H9 (cell line): ENCODE data around the gene KCNAB1. TPM values are rescaled to one million over a fixed set of nuclear protein-coding genes. Genes with fewer than 3 reads are reported as not detected.

ENCODE experiments used
- DNase-seq: peaks from one replicate; pipeline ENCODE4 v3.0.0-alpha.2; 2017
- H2AFZ ChIP-seq: one replicate; pipeline ENCODE4 v1.6.1; 2013; ENCODE audit warnings: mild to moderate bottlenecking, low read length, control low read depth, moderate library complexity
- H2AK5ac ChIP-seq: 2 replicates; pipeline ENCODE4 v1.6.1; 2013; ENCODE audit warnings: low read length, control low read depth, mixed read lengths; ENCODE audit not compliant: insufficient read length
- H2BK120ac ChIP-seq: one replicate; pipeline ENCODE4 v1.6.1; 2013; ENCODE audit warnings: low read depth, mild to moderate bottlenecking, low read length, control low read depth, inconsistent platforms; ENCODE audit not compliant: poor library complexity, severe bottlenecking
- H2BK12ac ChIP-seq: 2 replicates; pipeline ENCODE4 v1.6.1; 2013; ENCODE audit warnings: low read length, control low read depth, mixed read lengths, low read depth; ENCODE audit not compliant: insufficient read length
- H2BK15ac ChIP-seq: 2 replicates; pipeline ENCODE4 v1.6.1; 2013; ENCODE audit warnings: low read depth, low read length, control low read depth
- H2BK20ac ChIP-seq: one replicate; pipeline ENCODE4 v1.6.1; 2013; ENCODE audit warnings: low read depth, mild to moderate bottlenecking, low read length, control low read depth, inconsistent platforms; ENCODE audit not compliant: poor library complexity, severe bottlenecking
- H2BK5ac ChIP-seq: 2 replicates; pipeline ENCODE4 v1.6.1; 2013; ENCODE audit warnings: low read length, control low read depth, mixed read lengths; ENCODE audit not compliant: insufficient read length
- H3K14ac ChIP-seq: 2 replicates; pipeline ENCODE4 v1.6.1; 2013; ENCODE audit warnings: low read length, control low read depth; ENCODE audit not compliant: insufficient read depth
- H3K18ac ChIP-seq: 2 replicates; pipeline ENCODE4 v1.6.1; 2013; ENCODE audit warnings: low read depth, mild to moderate bottlenecking, mixed read lengths, low read length, control low read depth; ENCODE audit not compliant: insufficient read length
- H3K23ac ChIP-seq: 2 replicates; pipeline ENCODE4 v1.6.1; 2013; ENCODE audit warnings: low read length, control low read depth, mixed read lengths, low read depth; ENCODE audit not compliant: insufficient read length
- H3K23me2 ChIP-seq: 2 replicates; pipeline ENCODE4 v1.6.1; 2013; ENCODE audit warnings: low read depth, mild to moderate bottlenecking, mixed read lengths, low read length, control low read depth; ENCODE audit not compliant: insufficient read length, poor library complexity, severe bottlenecking
- H3K27ac ChIP-seq: 2 replicates; pipeline ENCODE4 v1.5.1; 2013; ENCODE audit warnings: low read length, control low read depth, mixed read lengths, low read depth; ENCODE audit not compliant: insufficient read length
- H3K27me3 ChIP-seq: 2 replicates; pipeline ENCODE4 v1.6.1; 2013; ENCODE audit warnings: low read length, control low read depth, inconsistent platforms; ENCODE audit not compliant: insufficient read depth
- H3K4ac ChIP-seq: 2 replicates; pipeline ENCODE4 v1.6.1; 2013; ENCODE audit warnings: low read depth, mild to moderate bottlenecking, control low read depth, inconsistent platforms, low read length, moderate library complexity
- H3K4me1 ChIP-seq: 2 replicates; pipeline ENCODE4 v1.6.1; 2013; ENCODE audit warnings: low read length, control low read depth, inconsistent platforms; ENCODE audit not compliant: insufficient read depth
- H3K4me2 ChIP-seq: 2 replicates; pipeline ENCODE4 v1.6.1; 2013; ENCODE audit warnings: low read length, control low read depth, mixed read lengths; ENCODE audit not compliant: insufficient read length, insufficient read depth
- H3K56ac ChIP-seq: 2 replicates; pipeline ENCODE4 v1.6.1; 2013; ENCODE audit warnings: low read depth, mild to moderate bottlenecking, mixed read lengths, low read length, control low read depth; ENCODE audit not compliant: insufficient read length
- H3K79me1 ChIP-seq: 2 replicates; pipeline ENCODE4 v1.6.1; 2013; ENCODE audit warnings: low read depth, mild to moderate bottlenecking, moderate library complexity, low read length, control low read depth, inconsistent platforms; ENCODE audit not compliant: insufficient read depth, poor library complexity, severe bottlenecking
- H3K79me2 ChIP-seq: 2 replicates; pipeline ENCODE4 v1.6.1; 2013; ENCODE audit warnings: low read length, control low read depth, inconsistent platforms; ENCODE audit not compliant: insufficient read depth
- H3K9ac ChIP-seq: 2 replicates; pipeline ENCODE4 v1.6.1; 2013; ENCODE audit warnings: low read length, control low read depth, mixed read lengths; ENCODE audit not compliant: insufficient read length; ENCODE audit errors: extremely low read depth
- H3K9me3 ChIP-seq: one replicate; pipeline ENCODE4 v1.6.1; 2013; ENCODE audit warnings: low read depth, low read length, inconsistent platforms; ENCODE audit not compliant: control insufficient read depth
- H3T11ph ChIP-seq: one replicate; pipeline ENCODE4 v1.6.1; 2013; ENCODE audit warnings: mild to moderate bottlenecking, low read length, control low read depth, inconsistent platforms
- H4K20me1 ChIP-seq: one replicate; pipeline ENCODE4 v1.6.1; 2013; ENCODE audit not compliant: control insufficient read depth, insufficient read length, insufficient read depth
- H4K5ac ChIP-seq: 2 replicates; pipeline ENCODE4 v1.6.1; 2013; ENCODE audit warnings: low read depth, mild to moderate bottlenecking, mixed read lengths, low read length, control low read depth; ENCODE audit not compliant: insufficient read length
- H4K8ac ChIP-seq: replicated peaks from 2 replicates; pipeline ENCODE4 v1.6.1; 2013; ENCODE audit warnings: low read length, control low read depth, mixed read lengths, low read depth; ENCODE audit not compliant: insufficient read length
- H4K91ac ChIP-seq: 2 replicates; pipeline ENCODE4 v1.6.1; 2013; ENCODE audit warnings: low read depth, mild to moderate bottlenecking, moderate library complexity, mixed read lengths, low read length, control low read depth; ENCODE audit not compliant: insufficient read length
- H3K27ac Mint-ChIP-seq, 3 experiments: 2 replicates in 2 of 3; 3 replicates in 1 of 3; pipeline ENCODE4 v1.8.0; 2020 to 2021; ENCODE audit warnings: mixed read lengths in 3 of 3, mild to moderate bottlenecking in 1 of 3, moderate library complexity in 1 of 3
- H3K27me3 Mint-ChIP-seq: 2 replicates; pipeline ENCODE4 v1.8.0; 2021; ENCODE audit warnings: low read depth, mild to moderate bottlenecking, moderate library complexity, mixed read lengths
- H3K36me3 Mint-ChIP-seq, 3 experiments: 2 replicates in 2 of 3; 3 replicates in 1 of 3; pipeline ENCODE4 v1.8.0; 2020 to 2021; ENCODE audit warnings: low read depth in 3 of 3, mixed read lengths in 3 of 3; ENCODE audit not compliant: insufficient read depth in 1 of 3
- H3K4me1 Mint-ChIP-seq, 2 experiments: 2 replicates each; pipeline ENCODE4 v1.8.0; 2020; ENCODE audit warnings: mixed read lengths in 2 of 2
- H3K4me3 Mint-ChIP-seq, 2 experiments: 2 replicates in 1 of 2; 3 replicates in 1 of 2; pipeline ENCODE4 v1.8.0; 2020 to 2021; ENCODE audit warnings: mild to moderate bottlenecking in 2 of 2, mixed read lengths in 2 of 2, moderate library complexity in 1 of 2
- H3K9me3 Mint-ChIP-seq, 2 experiments: 2 replicates in 1 of 2; 3 replicates in 1 of 2; pipeline ENCODE4 v1.8.0; 2020; ENCODE audit warnings: mild to moderate bottlenecking in 2 of 2, mixed read lengths in 2 of 2, moderate library complexity in 1 of 2
- WGBS: extraction: QIAGEN DNeasy Blood & Tissue Kit; methylation state at CpG from one replicate; pipeline ENCODE4 v1.1.7; 2013; ENCODE audit warnings: missing lambda C conversion rate, low lambda C conversion rate, mixed read lengths; ENCODE audit not compliant: insufficient read length; ENCODE audit errors: extremely low coverage; 5-methylcytosine and 5-hydroxymethylcytosine counted together
- total RNA-seq: library from RNA; stranded (reverse); gene quantifications from 2 replicates; pipeline ENCODE4 v1.2.1, GENCODE V29; 2021
- TF ChIP-seq, protein P1 (sequence below): fragments of 200-600 bp; sonication (generic); conservative IDR thresholded peaks from 3 replicates; pipeline ENCODE4 v1.8.0; 2021; ENCODE audit warnings: antibody characterized with exemption, mild to moderate bottlenecking

Gene KCNAB1
- total RNA-seq, 1 experiment from 2014 or later, result 3.7 TPM

DNA sequence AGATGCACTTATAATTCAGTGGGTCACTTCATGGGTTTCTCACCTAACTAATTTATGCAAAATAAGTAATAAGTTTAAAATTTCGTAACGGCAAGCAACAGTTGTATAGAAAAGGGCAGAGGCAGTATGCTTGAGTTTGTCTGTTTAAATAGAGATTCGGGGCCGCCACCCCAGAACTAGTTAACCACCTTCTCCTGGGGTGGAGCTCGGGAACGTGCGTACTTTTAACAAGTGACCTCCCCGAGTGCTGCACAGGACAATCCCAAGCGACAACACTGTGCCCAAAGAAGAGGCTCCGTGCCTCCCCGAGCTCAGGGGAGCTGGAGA, 434.1 kb downstream of the KCNAB1 start:
- Histone ChIP-seq H3K9me3 (no peaks in the 10 kb centered on the region), H2AFZ (no peak overlapping the region), H3K23ac (no peak overlapping the region), H2BK5ac (peak overlapping the region; percentile 82), H2BK12ac (no peak overlapping the region), H3K4me2 (peak overlapping the region; percentile 99), H3K9ac (peak overlapping the region; percentile 100), H3K79me1 (no peaks in the 10 kb centered on the region), H3K27ac (peak overlapping the region; percentile 0), H2BK15ac (no peak overlapping the region), H3K79me2 (peaks cover 26% of the 10 kb centered on the region; the same call in 1 of the 2 replicates), H4K8ac (no peak overlapping the region), H3K56ac (peak overlapping the region; percentile 47), H3K4me1 (no peaks in the 10 kb centered on the region), H3K27me3 (no peaks in the 10 kb centered on the region), H3T11ph (no peak overlapping the region), H3K18ac (peak overlapping the region; percentile 93), H2BK20ac (no peak overlapping the region), H2BK120ac (no peak overlapping the region), H4K5ac (peak overlapping the region; percentile 79), H4K20me1 (no peaks in the 10 kb centered on the region), H3K14ac (peak overlapping the region; percentile 99), H3K23me2 (peaks cover 9% of the 10 kb centered on the region), H2AK5ac (no peak overlapping the region), H4K91ac (no peak overlapping the region), H3K4ac (no peak overlapping the region)
- H3K36me3 Mint-ChIP-seq, result peaks cover 26 to 39% (median 36%) of the 10 kb centered on the region in 3 experiments; a peak in 6 of 7 replicates
- peak overlapping the region; percentile 96 to 98 for H3K4me3 Mint-ChIP-seq
- H3K27ac Mint-ChIP-seq, result peak overlapping the region; percentile 51 to 99 (median 98); a peak in 5 of 7 replicates
- WGBS, result no CpG with 5 or more reads among the region's 11 CpGs
- H3K4me1 Mint-ChIP-seq, result peaks cover 22% of the 10 kb centered on the region in 2 experiments
- DNase-seq, result no peak
- TF ChIP-seq, protein P1, sequence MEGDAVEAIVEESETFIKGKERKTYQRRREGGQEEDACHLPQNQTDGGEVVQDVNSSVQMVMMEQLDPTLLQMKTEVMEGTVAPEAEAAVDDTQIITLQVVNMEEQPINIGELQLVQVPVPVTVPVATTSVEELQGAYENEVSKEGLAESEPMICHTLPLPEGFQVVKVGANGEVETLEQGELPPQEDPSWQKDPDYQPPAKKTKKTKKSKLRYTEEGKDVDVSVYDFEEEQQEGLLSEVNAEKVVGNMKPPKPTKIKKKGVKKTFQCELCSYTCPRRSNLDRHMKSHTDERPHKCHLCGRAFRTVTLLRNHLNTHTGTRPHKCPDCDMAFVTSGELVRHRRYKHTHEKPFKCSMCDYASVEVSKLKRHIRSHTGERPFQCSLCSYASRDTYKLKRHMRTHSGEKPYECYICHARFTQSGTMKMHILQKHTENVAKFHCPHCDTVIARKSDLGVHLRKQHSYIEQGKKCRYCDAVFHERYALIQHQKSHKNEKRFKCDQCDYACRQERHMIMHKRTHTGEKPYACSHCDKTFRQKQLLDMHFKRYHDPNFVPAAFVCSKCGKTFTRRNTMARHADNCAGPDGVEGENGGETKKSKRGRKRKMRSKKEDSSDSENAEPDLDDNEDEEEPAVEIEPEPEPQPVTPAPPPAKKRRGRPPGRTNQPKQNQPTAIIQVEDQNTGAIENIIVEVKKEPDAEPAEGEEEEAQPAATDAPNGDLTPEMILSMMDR, result no peak
- H3K27me3 Mint-ChIP-seq, result no peaks in the 10 kb centered on the region
- no peaks in the 10 kb centered on the region for H3K9me3 Mint-ChIP-seq
